IMR-90 (cell line): Measurements from ENCODE around the gene MRPS33. TPM values are rescaled to one million over a fixed set of nuclear protein-coding genes. Genes with fewer than 3 reads are reported as not detected.

ENCODE experiments used
- ATAC-seq: fragments of 200-7000 bp; cut with Tn5 transposase; 2 replicates; pipeline ENCODE4 v1.9.1; 2020; ENCODE audit warnings: low read depth, mild to moderate bottlenecking, moderate library complexity
- BruUV-seq: library from RNA; stranded (reverse); fragments of 400-500 nt; replicated peaks from 2 replicates; lab custom pipeline; 2021; lab: Mats Ljungman, UMichigan
- CTCF ChIA-PET: fragments of 300-600 bp; formaldehyde crosslinking; extraction: SDS; loops from one replicate; lab custom pipeline; 2021; ENCODE audit warnings: antibody characterized with exemption; lab: Yijun Ruan, JAX
- POLR2A ChIA-PET: fragments of 300-600 bp; sonication (Branson Sonifier 250); formaldehyde crosslinking; loops from one replicate; lab custom pipeline; 2022; ENCODE audit warnings: antibody characterized with exemption; ENCODE audit not compliant: unreplicated experiment; lab: Charles Lee
- DNase-seq: peaks from one replicate; pipeline ENCODE4 v3.0.0; 2013
- H2AFZ ChIP-seq: replicated peaks from 2 replicates; pipeline ENCODE3; 2013; ENCODE audit warnings: low read length, mild to moderate bottlenecking; ENCODE audit not compliant: poor library complexity
- H2AK5ac ChIP-seq: 2 replicates; pipeline ENCODE4 v1.6.1; 2013; ENCODE audit warnings: low read depth, low read length, inconsistent platforms
- H2AK9ac ChIP-seq: replicated peaks from 2 replicates; pipeline ENCODE3; 2013; ENCODE audit warnings: mild to moderate bottlenecking, low read depth, low read length, moderate library complexity; ENCODE audit not compliant: poor library complexity
- H2BK120ac ChIP-seq: 2 replicates; pipeline ENCODE4 v1.6.1; 2013; ENCODE audit warnings: low read depth, low read length, inconsistent platforms
- H2BK15ac ChIP-seq: 3 replicates; pipeline ENCODE4 v1.6.1; 2013; ENCODE audit warnings: low read depth, low read length, inconsistent platforms
- H2BK20ac ChIP-seq: 2 replicates; pipeline ENCODE4 v1.6.1; 2013; ENCODE audit warnings: low read depth, mild to moderate bottlenecking, inconsistent platforms, low read length, moderate library complexity
- H2BK5ac ChIP-seq: 2 replicates; pipeline ENCODE4 v1.6.1; 2013; ENCODE audit warnings: mild to moderate bottlenecking, low read depth, low read length, inconsistent platforms; ENCODE audit not compliant: poor library complexity, severe bottlenecking
- H3K14ac ChIP-seq: replicated peaks from 2 replicates; pipeline ENCODE4 v1.6.1; 2013; ENCODE audit warnings: low read depth, low read length, inconsistent platforms
- H3K18ac ChIP-seq: 2 replicates; pipeline ENCODE4 v1.6.1; 2013; ENCODE audit warnings: low read depth, low read length, control low read depth
- H3K23ac ChIP-seq: 2 replicates; pipeline ENCODE4 v1.6.1; 2013; ENCODE audit warnings: low read depth, low read length, inconsistent platforms
- H3K27ac ChIP-seq: 2 replicates; pipeline ENCODE4 v1.5.1; 2013; ENCODE audit warnings: mild to moderate bottlenecking, control low read depth, low read length; ENCODE audit not compliant: insufficient read depth
- H3K27me3 ChIP-seq: 2 replicates; pipeline ENCODE4 v1.6.1; 2013; ENCODE audit warnings: low read length; ENCODE audit not compliant: control insufficient read depth, insufficient read depth
- H3K36me3 ChIP-seq: 2 replicates; pipeline ENCODE4 v1.6.1; 2013; ENCODE audit warnings: low read length, mixed read lengths; ENCODE audit not compliant: control insufficient read depth, insufficient read depth
- H3K4ac ChIP-seq: 2 replicates; pipeline ENCODE4 v1.6.1; 2013; ENCODE audit warnings: low read depth, low read length, inconsistent platforms
- H3K4me1 ChIP-seq: 2 replicates; pipeline ENCODE4 v1.6.1; 2013; ENCODE audit warnings: low read length, mixed read lengths; ENCODE audit not compliant: control insufficient read depth, insufficient read depth
- H3K4me2 ChIP-seq: 2 replicates; pipeline ENCODE4 v1.6.1; 2013; ENCODE audit warnings: low read depth, mild to moderate bottlenecking, control low read depth, low read length, moderate library complexity
- H3K4me3 ChIP-seq: 2 replicates; pipeline ENCODE4 v1.5.1; 2013; ENCODE audit warnings: low read depth, mild to moderate bottlenecking, control low read depth, low read length, moderate library complexity; ENCODE audit not compliant: insufficient read depth
- H3K56ac ChIP-seq: 2 replicates; pipeline ENCODE4 v1.6.1; 2013; ENCODE audit warnings: low read length, inconsistent platforms; ENCODE audit not compliant: insufficient read depth; ENCODE audit errors: extremely low read depth
- H3K79me1 ChIP-seq, 2 experiments: 2 replicates each; pipeline ENCODE4 v1.6.1; 2013; ENCODE audit warnings: low read length in 2 of 2, inconsistent platforms in 1 of 2, low read depth in 1 of 2
- H3K9ac ChIP-seq: 2 replicates; pipeline ENCODE4 v1.6.1; 2013; ENCODE audit warnings: low read depth, low read length, control low read depth
- H3K9me1 ChIP-seq: 2 replicates; pipeline ENCODE4 v1.6.1; 2013; ENCODE audit warnings: low read length, inconsistent platforms; ENCODE audit not compliant: insufficient read depth
- H3K9me3 ChIP-seq: 2 replicates; pipeline ENCODE4 v1.6.1; 2013; ENCODE audit warnings: low read length; ENCODE audit not compliant: control insufficient read depth, insufficient read depth
- H4K20me1 ChIP-seq: 2 replicates; pipeline ENCODE4 v1.6.1; 2013; ENCODE audit warnings: low read length, inconsistent platforms; ENCODE audit not compliant: insufficient read depth
- H4K5ac ChIP-seq: 2 replicates; pipeline ENCODE4 v1.6.1; 2013; ENCODE audit warnings: mild to moderate bottlenecking, low read depth, low read length, control low read depth
- H4K8ac ChIP-seq, 2 experiments: 2 replicates each; pipeline ENCODE4 v1.6.1; 2013; ENCODE audit warnings: low read depth in 2 of 2, low read length in 2 of 2, control low read depth in 1 of 2, inconsistent platforms in 1 of 2
- H4K91ac ChIP-seq: 2 replicates; pipeline ENCODE4 v1.6.1; 2013; ENCODE audit warnings: low read depth, low read length, inconsistent platforms; ENCODE audit not compliant: insufficient read depth
- BHLHE40 ChIP-seq: fragments of 150-350 bp; IDR thresholded peaks from 2 replicates; pipeline ENCODE4 v1.6.1; 2016; ENCODE audit warnings: mild to moderate bottlenecking, low read depth, low read length
- CHD1 ChIP-seq: IDR thresholded peaks from 2 replicates; pipeline ENCODE4 v1.6.1; 2012; ENCODE audit warnings: low read depth, low read length, improper control_type of control experiment
- MXI1 ChIP-seq: IDR thresholded peaks from 2 replicates; pipeline ENCODE4 v1.6.1; 2012; ENCODE audit warnings: low read depth, mild to moderate bottlenecking, low read length, moderate library complexity, borderline replicate concordance
- SMC3 ChIP-seq: fragments of 150-350 bp; IDR thresholded peaks from 2 replicates; pipeline ENCODE4 v1.6.1; 2016; ENCODE audit warnings: low read depth, mild to moderate bottlenecking, antibody characterized with exemption, low read length, moderate library complexity
- WGBS, 2 experiments: methylation state at CpG; one replicate each; pipeline versions ENCODE4 v1.1.5 to v1.1.7; 2013; ENCODE audit warnings: missing lambda C conversion rate in 2 of 2; ENCODE audit not compliant: insufficient read length in 1 of 2; ENCODE audit errors: extremely low coverage in 2 of 2; 5-methylcytosine and 5-hydroxymethylcytosine counted together
- dilution Hi-C: fragments of 300-500 bp; cut with HindIII; formaldehyde crosslinking; loops from one replicate; pipeline ENCODE4 v1.14.3; 2018; ENCODE audit warnings: low sequenced_read_pairs; ENCODE audit not compliant: unreplicated experiment
- in situ Hi-C: fragments of 300-500 bp; cut with MboI; formaldehyde crosslinking; loops from 3 replicates; pipeline ENCODE4 v1.14.3; 2019; ENCODE audit warnings: low sequenced_read_pairs, inconsistent platforms, mixed read lengths
- intact Hi-C: fragments of 100-400 bp; cut with micrococcal nuclease; formaldehyde crosslinking; loops from 2 replicates; pipeline ENCODE4 v1.10.0; 2022
- polyA plus RNA-seq, 3 experiments: library from polyadenylated mRNA; depleted of rRNA; stranded (reverse); fragments of >200 nt; gene quantifications; 2 replicates each; pipeline ENCODE4 v1.2.3, GENCODE V29; 2012; ENCODE audit warnings: low replicate concordance in 1 of 3
- total RNA-seq: library from RNA; depleted of rRNA; stranded (reverse); fragments of >200 nt; gene quantifications from 2 replicates; pipeline ENCODE4 v1.2.3, GENCODE V29; 2012

Gene MRPS33
- total and polyA plus RNA-seq, 2 of the 4 experiments (the other 2 are of a cell fraction) = 14.5 to 33.8 TPM

- CTCF ChIA-PET = no interaction called here
Observed at GRCh38 chr7:140981951-140982350, 32.8 kb downstream of the MRPS33 start.

More at GRCh38 chr7:140981951-140982350, 32.8 kb downstream of the MRPS33 start:
- no peak for TF ChIP-seq BHLHE40
- no peak for TF ChIP-seq CHD1
- TF ChIP-seq SMC3 = no peak
- TF ChIP-seq MXI1 = no peak
- Histone ChIP-seq H2BK120ac (no peak overlapping the region), H3K14ac (no peak overlapping the region), H3K56ac (no peak overlapping the region), H3K4me1 (no peaks in the 10 kb centered on the region), H2AK9ac (no peak overlapping the region), H3K27ac (no peak overlapping the region), H3K4me3 (no peak overlapping the region), H4K20me1 (no peaks in the 10 kb centered on the region), H2BK20ac (no peak overlapping the region), H4K5ac (no peak overlapping the region), H3K4ac (no peak overlapping the region), H3K9me3 (peaks cover 4% of the 10 kb centered on the region), H2BK5ac (no peak overlapping the region), H3K23ac (no peak overlapping the region), H3K27me3 (no peaks in the 10 kb centered on the region), H3K18ac (no peak overlapping the region), H3K79me1 (no peaks in the 10 kb centered on the region), H4K91ac (no peak overlapping the region), H4K8ac (no peak overlapping the region), H2AK5ac (no peak overlapping the region), H3K4me2 (no peak overlapping the region), H2AFZ (no peak overlapping the region), H3K9ac (no peak overlapping the region), H3K9me1 (no peaks in the 10 kb centered on the region), H3K36me3 (no peaks in the 10 kb centered on the region), H2BK15ac (no peak overlapping the region)
- dilution Hi-C loops = no loop called here
- in situ Hi-C loops = no loop called here
- POLR2A ChIA-PET = no interaction called here
- BruUV-seq = no TSS peak
- intact Hi-C loops = no loop called here
- DNase-seq (no peak), ATAC-seq (no peak)
- 40% methylated on average over 1 of the region's 2 CpGs; no CpG with 5 or more reads in 1 of the 2 experiments for WGBS, 2 experiments
